Adrenal gland (tissue), 5 donors: Measurements from ENCODE around the gene LRRC8B.
"Not testable (repeated sequence)": the region's sequence is repeated elsewhere in the genome, so short reads cannot be mapped to it uniquely, and the experiment has no call there.

Experiments used
- POLR2A ChIP-seq, 2 donors: fragments of 450-650 bp; IDR thresholded peaks; one replicate each; pipeline ENCODE4 v1.6.1; 2017; ENCODE audit warnings: antibody characterized with exemption in 2 of 2, mild to moderate bottlenecking in 2 of 2, moderate library complexity in 1 of 2
- TF ChIP-seq, protein P1 (sequence below), 6 experiments: fragments of 450-650 bp in 4 of 6; fragments of 200-600 bp in 2 of 6; sonication (generic) in 1 of 6; IDR thresholded peaks; 1 replicate in 5 of 6; 2 replicates in 1 of 6; pipeline versions ENCODE4 v1.5.1 to v1.8.0; 2016 to 2021; ENCODE audit warnings: antibody characterized with exemption in 6 of 6, mild to moderate bottlenecking in 2 of 6, moderate library complexity in 1 of 6
- donor health status: DM: no; HTN: no; CAD: no.

DNA sequence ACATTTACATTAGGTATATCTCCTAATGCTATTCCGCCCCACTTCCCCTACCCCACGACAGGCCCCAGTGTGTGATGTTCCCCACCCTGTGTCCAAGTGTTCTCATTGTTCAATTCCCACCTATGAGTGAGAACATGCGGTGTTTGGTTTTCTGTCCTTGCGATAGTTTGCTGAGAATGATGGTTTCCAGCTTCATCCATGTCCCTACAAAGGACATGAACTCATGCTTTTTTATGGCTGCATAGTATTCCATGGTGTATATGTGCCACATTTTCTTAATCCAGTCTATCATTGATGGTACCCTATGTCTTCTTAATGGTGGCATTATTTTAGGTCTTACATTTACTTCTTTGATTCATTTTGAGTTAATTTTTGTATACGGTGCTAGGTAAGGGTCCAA is 14.6 kb upstream of the LRRC8B start:
- TF ChIP-seq, protein P1, sequence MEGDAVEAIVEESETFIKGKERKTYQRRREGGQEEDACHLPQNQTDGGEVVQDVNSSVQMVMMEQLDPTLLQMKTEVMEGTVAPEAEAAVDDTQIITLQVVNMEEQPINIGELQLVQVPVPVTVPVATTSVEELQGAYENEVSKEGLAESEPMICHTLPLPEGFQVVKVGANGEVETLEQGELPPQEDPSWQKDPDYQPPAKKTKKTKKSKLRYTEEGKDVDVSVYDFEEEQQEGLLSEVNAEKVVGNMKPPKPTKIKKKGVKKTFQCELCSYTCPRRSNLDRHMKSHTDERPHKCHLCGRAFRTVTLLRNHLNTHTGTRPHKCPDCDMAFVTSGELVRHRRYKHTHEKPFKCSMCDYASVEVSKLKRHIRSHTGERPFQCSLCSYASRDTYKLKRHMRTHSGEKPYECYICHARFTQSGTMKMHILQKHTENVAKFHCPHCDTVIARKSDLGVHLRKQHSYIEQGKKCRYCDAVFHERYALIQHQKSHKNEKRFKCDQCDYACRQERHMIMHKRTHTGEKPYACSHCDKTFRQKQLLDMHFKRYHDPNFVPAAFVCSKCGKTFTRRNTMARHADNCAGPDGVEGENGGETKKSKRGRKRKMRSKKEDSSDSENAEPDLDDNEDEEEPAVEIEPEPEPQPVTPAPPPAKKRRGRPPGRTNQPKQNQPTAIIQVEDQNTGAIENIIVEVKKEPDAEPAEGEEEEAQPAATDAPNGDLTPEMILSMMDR (IDR thresholded peaks at IDR 0.05) = not testable (repeated sequence)
- TF ChIP-seq POLR2A (IDR thresholded peaks at IDR 0.05) = not testable (repeated sequence)
